Stimulated activated naive CD8-positive, alpha-beta T cell treated with anti-CD3 and anti-CD28 coated beads, Interleukin-15, amount 100 ng/mL, for 72 hours (primary cell): ENCODE measurements around the gene NEK2.
"Not testable (repeated sequence)": the region's sequence is repeated elsewhere in the genome, so short reads cannot be mapped to it uniquely, and the experiment has no call there.

ENCODE experiments used
- ATAC-seq: fragments of 150-1000 bp; cut with Tn5 transposase; 2 replicates; pipeline ENCODE4 v1.10.0; 2021; ENCODE audit warnings: mild to moderate bottlenecking, moderate library complexity
- DNase-seq, 2 donors: peaks; one replicate each; pipeline ENCODE4 v3.0.0; 2021 to 2022
- H3K27ac Mint-ChIP-seq, 2 donors: one replicate each; pipeline ENCODE4 v1.8.0; 2022; ENCODE audit warnings: mild to moderate bottlenecking in 2 of 2, mixed read lengths in 2 of 2, moderate library complexity in 2 of 2
- H3K27me3 Mint-ChIP-seq: one replicate; pipeline ENCODE4 v1.8.0; 2022; ENCODE audit warnings: mixed read lengths
- H3K4me1 Mint-ChIP-seq: one replicate; pipeline ENCODE4 v1.8.0; 2022; ENCODE audit warnings: mild to moderate bottlenecking, mixed read lengths
- H3K4me3 Mint-ChIP-seq, 2 donors: one replicate each; pipeline ENCODE4 v1.8.0; 2022; ENCODE audit warnings: mild to moderate bottlenecking in 2 of 2, mixed read lengths in 2 of 2, moderate library complexity in 1 of 2
- H3K9me3 Mint-ChIP-seq, 2 donors: one replicate each; pipeline ENCODE4 v1.8.0; 2022; ENCODE audit warnings: mixed read lengths in 2 of 2

Gene NEK2

DNA sequence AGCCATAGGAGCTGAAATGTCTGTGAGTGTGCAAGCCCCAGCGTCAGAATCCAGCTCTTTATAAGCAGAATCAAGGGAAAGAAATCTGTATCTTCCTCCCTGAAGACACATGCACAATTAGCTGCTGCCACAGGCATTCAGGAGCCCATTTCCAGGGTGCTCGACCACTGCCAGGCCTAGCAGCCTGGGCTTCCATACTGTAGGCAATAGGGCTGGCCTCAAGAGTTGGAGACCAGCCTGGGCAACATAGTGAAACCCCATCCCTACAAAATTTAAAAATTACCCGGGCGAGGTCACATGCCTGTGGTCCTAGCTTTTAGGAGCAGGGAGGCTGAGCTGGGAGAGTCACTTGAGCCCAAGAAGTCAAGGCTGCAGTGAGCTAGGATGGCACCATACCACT, 41.0 kb downstream of the NEK2 start:
- Mint-ChIP-seq H3K4me3 (no peak overlapping the region), H3K9me3 (no peaks in the 10 kb centered on the region), H3K4me1 (peaks cover 17% of the 10 kb centered on the region), H3K27ac (no peak overlapping the region), H3K27me3 (peaks cover 25% of the 10 kb centered on the region)
- ATAC-seq (no peak), DNase-seq (no peak)

DNA sequence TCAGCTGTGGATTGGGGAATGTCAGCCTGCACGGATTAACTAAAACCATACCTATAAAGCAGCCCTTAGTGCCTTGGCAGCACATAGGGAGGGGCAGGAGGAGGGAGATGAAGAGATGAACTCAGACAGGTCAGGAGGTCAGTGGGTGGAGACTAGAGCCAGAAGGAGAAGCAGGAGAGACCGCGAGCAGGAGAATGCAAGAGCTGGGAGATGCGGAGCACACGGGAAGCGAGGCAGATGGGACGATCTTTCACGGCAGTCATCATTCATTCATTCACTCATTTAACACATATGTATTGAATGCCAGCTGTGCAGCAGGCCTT, 41.9 kb downstream of the NEK2 start:
- no peak overlapping the region for H3K27ac Mint-ChIP-seq
- no peak for ATAC-seq
- peaks cover 31% of the 10 kb centered on the region for H3K27me3 Mint-ChIP-seq
- H3K4me3 Mint-ChIP-seq, result no peak overlapping the region
- no peaks in the 10 kb centered on the region for H3K9me3 Mint-ChIP-seq
- peaks cover 17% of the 10 kb centered on the region for H3K4me1 Mint-ChIP-seq
- no peak for DNase-seq

DNA sequence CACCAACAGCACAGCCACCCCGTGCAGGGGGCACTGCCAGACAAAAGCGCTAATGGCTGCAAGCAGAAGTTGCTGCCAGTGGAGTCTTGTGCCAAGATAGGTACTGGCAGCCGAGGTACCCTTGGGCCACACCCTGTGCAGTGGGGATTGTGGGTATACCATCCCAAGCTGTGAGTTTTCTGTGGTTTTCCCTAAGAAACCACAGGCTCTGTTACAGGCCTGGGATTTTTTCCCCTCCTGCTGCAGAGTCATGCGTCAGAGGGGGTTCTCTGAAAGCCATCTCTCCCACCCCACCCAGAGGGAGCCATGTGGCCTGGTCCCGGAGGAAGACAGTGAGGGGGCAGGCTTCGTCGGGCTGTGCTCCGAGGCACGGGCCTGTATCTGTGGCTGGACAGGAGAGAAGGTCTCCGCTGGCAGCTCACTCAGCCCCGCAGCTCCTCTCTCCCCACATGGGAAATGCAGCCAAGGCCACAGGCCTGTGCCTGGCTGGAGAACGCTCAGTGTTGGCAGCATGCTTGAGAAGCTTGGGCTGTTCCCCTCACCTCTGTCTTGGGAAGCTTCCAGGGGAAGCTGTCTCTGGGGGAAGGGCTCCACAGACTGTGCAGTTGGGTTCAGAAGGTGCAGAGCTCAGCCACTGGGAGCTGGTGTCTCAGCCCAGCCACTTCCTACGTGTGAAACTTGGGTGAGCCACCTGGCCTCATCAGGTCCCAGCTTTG, 42.5 kb downstream of the NEK2 start:
- Mint-ChIP-seq H3K9me3 (no peaks in the 10 kb centered on the region), H3K27ac (no peak overlapping the region), H3K27me3 (peaks cover 31% of the 10 kb centered on the region), H3K4me1 (peaks cover 17% of the 10 kb centered on the region), H3K4me3 (no peak overlapping the region)
- peak; percentile 43 for ATAC-seq
- no peak for DNase-seq

DNA sequence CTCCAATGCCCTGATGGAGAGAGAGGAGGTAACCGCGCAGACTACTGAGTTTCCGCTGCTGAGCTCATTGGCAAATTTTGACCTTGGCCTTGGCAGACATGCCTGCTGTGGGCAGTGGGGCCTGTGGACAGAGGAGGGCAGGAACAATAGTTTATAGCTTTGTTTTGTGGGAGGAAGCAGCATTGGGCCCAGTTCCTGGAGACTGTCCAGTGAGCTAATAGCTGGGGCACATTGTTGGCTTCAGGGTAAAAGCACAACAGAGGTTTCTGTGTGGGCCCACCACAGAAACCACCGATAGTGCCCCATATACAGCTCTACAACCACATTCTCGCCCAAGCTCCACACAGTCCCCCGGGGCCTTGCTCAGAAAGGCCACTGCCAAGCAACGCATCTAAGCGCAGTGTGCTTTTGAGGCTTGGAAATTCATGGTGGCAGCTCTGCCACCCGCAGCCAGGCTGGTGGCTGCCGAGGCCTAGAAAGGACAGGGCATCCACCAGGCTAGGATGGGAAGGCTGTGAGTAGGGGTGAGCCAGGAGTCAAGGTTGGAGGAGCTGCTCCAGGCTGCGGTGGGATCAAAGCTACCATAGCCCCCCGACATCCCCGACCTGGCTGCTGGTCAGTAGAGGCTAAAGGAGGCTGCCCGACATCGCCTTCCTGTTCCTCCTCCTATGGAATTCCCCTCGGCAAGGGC, 43.2 kb downstream of the NEK2 start:
- peak; percentile 65 for ATAC-seq

DNA sequence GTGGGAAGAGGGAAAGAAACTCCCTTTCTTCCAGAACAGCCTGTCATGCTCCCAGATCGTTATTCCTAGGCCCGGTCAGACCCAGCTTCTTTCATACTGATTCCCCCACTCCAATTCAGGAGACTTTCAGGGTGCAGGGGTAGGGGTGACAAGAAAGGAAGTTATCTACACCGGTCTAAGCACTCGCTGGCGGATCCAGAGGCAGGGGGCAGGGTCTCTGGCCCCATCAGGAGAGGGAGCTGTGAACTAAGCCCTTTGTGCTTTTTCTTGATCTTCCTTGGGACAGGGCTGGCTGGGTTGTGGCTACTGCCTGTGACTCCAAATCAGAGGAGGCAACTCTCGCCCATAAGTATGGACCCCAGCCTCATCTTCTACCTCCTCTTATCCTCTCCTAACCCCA, 44.3 kb downstream of the NEK2 start:
- no peak overlapping the region for H3K27ac Mint-ChIP-seq
- DNase-seq (no peak), ATAC-seq (no peak)
- no peak overlapping the region for H3K4me3 Mint-ChIP-seq
- peaks cover 31% of the 10 kb centered on the region for H3K27me3 Mint-ChIP-seq
- H3K9me3 Mint-ChIP-seq, result no peaks in the 10 kb centered on the region
- H3K4me1 Mint-ChIP-seq, result peaks cover 17% of the 10 kb centered on the region

More for the DNA sequence above, 43.2 kb downstream of the NEK2 start:
- Mint-ChIP-seq H3K27ac (no peak overlapping the region), H3K4me1 (peaks cover 17% of the 10 kb centered on the region), H3K9me3 (no peaks in the 10 kb centered on the region), H3K27me3 (peaks cover 31% of the 10 kb centered on the region), H3K4me3 (no peak overlapping the region)
- DNase-seq, result no peak

DNA sequence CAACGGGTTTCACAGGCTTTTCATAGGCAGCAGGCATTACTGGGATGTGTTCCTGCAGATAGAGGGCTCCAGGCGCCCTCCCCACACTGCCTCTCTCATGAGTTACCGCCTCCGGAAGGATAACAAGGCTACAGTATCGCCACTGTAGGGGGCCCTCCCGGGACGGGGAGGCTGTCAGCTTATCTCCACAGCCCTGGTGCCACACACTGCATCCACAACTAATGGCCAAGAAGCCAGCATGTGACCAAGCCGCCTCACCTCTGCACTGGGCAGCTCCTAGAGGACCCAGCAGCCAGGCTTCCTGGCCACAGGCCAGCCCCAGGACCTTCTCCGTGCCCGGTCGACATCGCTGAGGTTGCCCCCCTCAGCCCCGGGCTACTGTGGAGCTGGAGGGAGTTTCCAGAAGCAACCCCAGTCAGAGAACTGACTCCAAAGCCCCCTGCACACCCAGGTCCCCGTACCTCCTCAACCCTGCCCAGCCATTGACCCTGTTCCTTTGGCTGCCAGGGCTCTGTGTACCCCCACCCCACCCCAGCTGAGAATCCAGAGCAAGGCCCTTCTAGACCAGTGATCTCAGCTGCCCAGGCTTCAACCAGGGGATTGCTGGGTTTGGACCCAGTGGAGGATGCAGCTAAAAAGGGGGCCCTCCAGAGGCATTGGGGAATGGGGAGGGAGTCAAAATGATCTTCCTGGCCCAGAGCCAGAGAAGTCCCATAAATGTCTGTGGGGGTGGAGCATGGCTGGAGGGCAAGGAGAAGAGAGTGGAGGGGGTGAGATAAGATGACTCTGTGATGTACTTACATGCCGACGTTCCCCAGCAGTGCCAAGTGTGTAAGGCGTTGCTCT, 45.0 kb downstream of the NEK2 start:
- Mint-ChIP-seq H3K4me3 (no peak overlapping the region), H3K4me1 (peaks cover 17% of the 10 kb centered on the region), H3K27ac (peak overlapping the region in 1 of 2 donors; percentile 42), H3K27me3 (peaks cover 31% of the 10 kb centered on the region), H3K9me3 (no peaks in the 10 kb centered on the region)
- no peak for DNase-seq
- peak; percentile 22 for ATAC-seq

DNA sequence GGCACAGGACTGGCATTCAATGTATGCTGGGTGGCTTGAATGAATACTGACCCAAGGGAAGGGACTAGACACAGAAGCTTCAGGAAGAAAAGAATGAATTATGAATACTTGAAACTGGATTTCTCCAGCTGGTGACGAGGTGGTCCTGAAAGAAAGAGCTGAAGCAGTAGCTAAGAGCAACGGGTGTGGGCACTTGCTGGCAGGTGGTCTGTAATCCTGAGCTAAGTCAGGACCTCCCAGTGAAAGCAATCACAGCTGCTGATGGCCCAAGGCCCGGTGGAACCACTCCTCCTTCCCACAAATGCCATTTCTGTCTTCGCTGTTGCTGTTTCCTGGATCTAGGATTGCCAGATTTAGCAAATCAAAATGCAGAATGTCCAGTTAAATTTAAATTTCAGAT, 47.0 kb downstream of the NEK2 start:
- peaks cover 24% of the 10 kb centered on the region for H3K27me3 Mint-ChIP-seq
- ATAC-seq, result no peak

DNA sequence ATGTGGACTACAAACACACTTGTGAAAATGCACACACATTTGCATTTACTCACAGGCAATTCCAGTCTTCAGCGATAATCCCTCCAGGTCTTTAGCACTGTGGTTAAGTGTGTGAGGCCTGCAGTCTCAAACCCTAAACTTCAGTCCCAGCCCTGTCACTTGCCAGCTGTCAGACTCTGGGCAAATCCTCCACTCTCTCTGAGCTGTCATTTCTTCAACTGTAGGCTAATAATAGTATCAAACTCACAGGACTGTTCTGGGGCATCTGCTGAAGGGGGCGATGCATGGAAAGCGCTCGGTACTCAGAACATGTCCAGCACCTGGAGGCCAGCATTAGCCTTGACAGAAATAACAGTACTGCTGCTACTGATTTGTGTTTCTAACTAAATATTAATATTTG, 48.2 kb downstream of the NEK2 start:
- DNase-seq (no peak), ATAC-seq (no peak)
- Mint-ChIP-seq H3K27ac (no peak overlapping the region), H3K27me3 (peaks cover 20% of the 10 kb centered on the region), H3K4me1 (peaks cover 16% of the 10 kb centered on the region), H3K9me3 (no peaks in the 10 kb centered on the region), H3K4me3 (no peak overlapping the region)

More for the DNA sequence above, 47.0 kb downstream of the NEK2 start:
- no peak overlapping the region for H3K4me3 Mint-ChIP-seq
- peaks cover 23% of the 10 kb centered on the region for H3K4me1 Mint-ChIP-seq
- no peak for DNase-seq
- H3K9me3 Mint-ChIP-seq, result no peaks in the 10 kb centered on the region
- no peak overlapping the region for H3K27ac Mint-ChIP-seq

DNA sequence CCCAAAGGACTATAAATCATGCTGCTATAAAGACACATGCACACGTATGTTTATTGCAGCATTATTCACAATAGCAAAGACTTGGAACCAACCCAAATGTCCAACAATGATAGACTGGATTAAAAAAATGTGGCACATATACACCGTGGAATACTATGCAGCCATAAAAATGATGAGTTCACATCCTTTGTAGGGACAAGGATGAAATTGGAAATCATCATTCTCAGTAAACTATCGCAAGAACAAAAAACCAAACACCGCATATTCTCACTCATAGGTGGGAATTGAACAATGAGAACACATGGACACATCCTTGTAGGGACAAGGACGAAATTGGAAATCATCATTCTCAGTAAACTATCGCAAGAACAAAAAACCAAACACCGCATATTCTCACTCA, 49.6 kb downstream of the NEK2 start:
- DNase-seq, ATAC-seq, H3K4me3 Mint-ChIP-seq, H3K9me3 Mint-ChIP-seq, H3K4me1 Mint-ChIP-seq, H3K27ac Mint-ChIP-seq: not testable (repeated sequence)
- peaks cover 14% of the 10 kb centered on the region for H3K27me3 Mint-ChIP-seq

DNA sequence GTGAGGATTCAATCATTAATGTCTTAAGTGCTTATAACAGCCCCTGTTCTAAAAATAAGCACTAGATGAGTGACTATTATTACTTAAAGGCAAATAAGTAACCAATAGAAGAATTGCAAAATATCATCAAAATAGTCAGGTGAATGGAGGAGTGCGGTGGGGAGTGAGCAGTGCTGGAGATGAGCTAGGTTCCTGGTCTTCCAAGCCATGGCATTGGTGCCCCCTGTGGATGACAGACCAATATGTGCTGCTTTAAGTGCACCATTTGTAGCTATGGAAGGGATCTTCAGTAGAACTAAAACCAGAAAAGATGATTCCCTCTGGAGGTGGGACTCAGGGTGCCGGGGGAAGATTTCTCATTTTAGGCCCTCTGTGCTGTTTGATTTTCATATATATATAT, 50.4 kb downstream of the NEK2 start:
- H3K4me1 Mint-ChIP-seq, result peaks cover 10% of the 10 kb centered on the region
- no peak overlapping the region for H3K27ac Mint-ChIP-seq
- DNase-seq (no peak), ATAC-seq (no peak)
- no peak overlapping the region for H3K4me3 Mint-ChIP-seq
- H3K9me3 Mint-ChIP-seq, result no peaks in the 10 kb centered on the region
- H3K27me3 Mint-ChIP-seq, result peaks cover 8% of the 10 kb centered on the region

DNA sequence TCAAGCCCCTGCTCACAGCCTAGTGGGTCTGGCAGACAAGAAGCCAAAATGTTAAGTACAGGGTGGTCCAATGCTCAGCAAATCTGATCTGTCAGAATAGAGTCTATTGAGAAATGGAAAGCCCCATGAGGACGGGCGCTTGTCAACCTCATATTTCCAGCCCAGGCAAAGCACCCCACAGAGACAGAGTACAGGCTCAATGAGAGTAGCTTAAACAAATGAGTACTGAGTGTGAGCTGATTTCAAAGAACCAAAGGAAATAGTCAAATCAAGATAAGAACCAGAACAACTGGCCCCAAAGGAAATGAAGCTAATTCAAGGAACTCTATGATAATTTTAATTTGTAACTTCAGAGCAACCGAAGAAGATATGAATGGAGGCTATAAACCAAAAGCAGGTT, 51.9 kb downstream of the NEK2 start:
- H3K27me3 Mint-ChIP-seq, result no peaks in the 10 kb centered on the region
- peaks cover 10% of the 10 kb centered on the region for H3K4me1 Mint-ChIP-seq
- no peak for ATAC-seq
- H3K27ac Mint-ChIP-seq, result no peak overlapping the region
- no peak overlapping the region for H3K4me3 Mint-ChIP-seq
- DNase-seq, result no peak
- no peaks in the 10 kb centered on the region for H3K9me3 Mint-ChIP-seq

DNA sequence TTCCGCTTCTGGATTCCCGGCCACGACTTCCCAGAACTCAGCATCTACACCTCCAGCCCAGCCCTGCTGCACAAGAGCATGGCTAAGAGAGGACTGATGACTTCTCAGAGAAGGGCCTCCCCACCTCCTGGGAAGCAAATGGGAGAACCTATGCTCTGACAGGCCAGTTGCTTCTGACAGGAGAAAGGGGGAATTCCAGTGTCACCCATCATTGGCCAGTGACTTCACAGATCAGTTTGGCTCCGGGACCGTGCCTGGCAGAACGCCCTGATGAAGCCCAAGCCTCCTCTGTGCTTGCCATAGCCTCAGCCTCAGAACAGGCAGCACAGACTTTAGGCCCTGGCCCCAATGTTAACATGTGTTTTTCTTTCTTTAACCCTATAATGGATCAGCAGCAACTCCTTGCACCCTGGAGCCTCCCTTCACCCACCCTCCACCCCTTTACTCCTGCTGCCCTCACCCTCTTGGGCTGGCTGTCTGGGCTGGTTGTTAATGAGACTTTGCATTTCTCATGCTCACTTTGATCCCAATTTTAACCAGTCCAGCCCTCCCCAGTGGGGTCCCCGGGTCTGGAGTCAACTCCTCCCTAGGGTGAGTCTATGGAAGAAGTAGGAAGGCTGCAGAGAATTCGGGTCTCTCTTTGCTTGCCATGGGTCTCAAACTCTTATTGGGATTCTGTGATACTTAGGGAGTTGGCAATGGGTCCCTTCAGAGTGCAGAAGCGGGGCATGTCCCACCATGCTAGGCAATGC, 53.8 kb downstream of the NEK2 start:
- Mint-ChIP-seq H3K27ac (no peak overlapping the region), H3K9me3 (no peaks in the 10 kb centered on the region), H3K4me3 (no peak overlapping the region), H3K27me3 (no peaks in the 10 kb centered on the region), H3K4me1 (peaks cover 10% of the 10 kb centered on the region)
- ATAC-seq (no peak), DNase-seq (no peak)

DNA sequence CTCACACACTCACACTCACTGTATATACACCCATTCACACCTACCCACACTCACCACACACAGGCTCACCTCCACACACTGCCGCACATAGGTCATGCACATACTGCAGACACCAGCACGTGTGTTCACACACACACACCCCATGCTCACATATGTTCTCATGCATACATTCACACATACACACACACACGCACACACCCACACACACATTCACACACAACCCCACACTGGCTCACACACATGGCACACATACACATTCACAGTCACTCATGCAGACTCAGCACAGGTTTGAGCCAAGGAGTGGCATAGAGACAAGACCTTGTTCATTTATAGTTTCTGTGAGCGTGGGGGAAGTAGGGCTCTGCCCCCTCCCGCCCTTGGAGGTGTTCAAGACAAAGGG, 55.3 kb downstream of the NEK2 start:
- ATAC-seq (peak; percentile 32), DNase-seq (no peak)
- Mint-ChIP-seq H3K4me1 (peaks cover 10% of the 10 kb centered on the region), H3K27me3 (no peaks in the 10 kb centered on the region), H3K27ac (no peak overlapping the region), H3K9me3 (no peaks in the 10 kb centered on the region), H3K4me3 (no peak overlapping the region)

DNA sequence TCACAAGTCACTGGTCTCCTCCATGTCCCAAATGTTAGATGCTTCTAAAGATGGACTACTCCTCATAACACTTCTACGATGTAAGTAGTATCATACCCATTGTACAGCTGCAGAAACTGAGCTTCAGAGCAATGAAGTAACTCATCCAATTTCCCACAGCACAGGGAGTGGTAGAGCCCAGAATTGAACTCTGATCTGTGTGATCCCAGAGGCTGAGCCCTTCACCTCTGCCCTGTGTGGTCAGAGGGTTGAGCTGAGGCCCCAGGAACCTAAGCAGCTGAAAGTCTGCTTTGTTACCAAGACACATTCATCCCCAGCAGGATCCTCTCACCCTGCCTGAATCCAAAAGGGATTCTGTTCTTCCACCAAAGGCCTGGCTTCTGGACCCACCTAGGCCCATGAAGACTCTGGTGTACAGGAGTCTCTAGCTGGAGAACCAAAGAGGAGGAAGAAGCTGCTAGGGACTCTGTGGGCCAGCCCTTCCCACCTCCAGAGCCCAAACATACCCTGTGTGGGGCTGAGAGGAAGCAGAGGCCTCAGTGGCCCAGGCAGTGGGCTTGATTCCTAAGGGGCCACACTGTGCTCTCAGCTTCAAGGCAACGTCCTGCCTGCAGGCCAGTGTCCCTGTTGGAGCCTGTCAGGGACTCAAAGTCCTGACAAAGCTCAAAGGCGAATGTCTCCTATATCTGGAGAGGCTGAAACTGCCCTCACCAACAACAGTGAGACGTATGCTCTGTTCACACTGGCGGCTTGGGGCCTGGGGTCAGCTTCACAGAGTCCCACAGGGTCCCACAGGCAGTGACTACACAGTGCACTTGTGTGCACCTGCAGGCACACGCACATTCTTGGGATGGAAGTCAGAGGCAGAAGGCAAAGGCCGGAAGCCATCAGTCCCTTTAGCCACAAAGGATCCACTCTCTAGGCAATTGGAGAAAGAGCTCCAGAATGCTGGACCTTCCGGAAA, 56.1 kb downstream of the NEK2 start:
- H3K4me3 Mint-ChIP-seq, result no peak overlapping the region
- H3K27ac Mint-ChIP-seq, result no peak overlapping the region
- H3K4me1 Mint-ChIP-seq, result peaks cover 10% of the 10 kb centered on the region
- H3K9me3 Mint-ChIP-seq, result no peaks in the 10 kb centered on the region
- DNase-seq, result no peak
- no peaks in the 10 kb centered on the region for H3K27me3 Mint-ChIP-seq
- ATAC-seq, result peak; percentile 24

DNA sequence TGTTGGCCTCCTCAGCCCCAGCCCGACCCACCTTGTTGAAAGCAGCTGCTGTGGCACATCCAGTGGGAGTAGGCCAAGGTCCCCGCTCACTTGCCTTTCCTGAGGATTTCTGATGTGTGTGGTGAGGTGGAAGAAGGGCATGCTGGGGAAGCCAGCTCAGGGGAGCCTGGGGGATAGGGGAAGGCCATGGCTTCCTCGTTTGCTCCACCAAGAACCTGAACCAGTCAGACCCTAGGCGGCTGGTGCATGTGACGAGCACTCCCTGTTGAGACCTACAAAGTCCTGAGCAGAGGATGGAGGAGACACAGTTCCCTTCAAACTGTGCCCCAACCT, 58.5 kb downstream of the NEK2 start:
- ATAC-seq (no peak), DNase-seq (no peak)
- Mint-ChIP-seq H3K27me3 (no peaks in the 10 kb centered on the region), H3K9me3 (no peaks in the 10 kb centered on the region), H3K27ac (no peak overlapping the region), H3K4me3 (no peak overlapping the region), H3K4me1 (peaks cover 5% of the 10 kb centered on the region)
